HFF-Myc (cell line): Measurements from ENCODE around the gene PFKP.
A peak's percentile ranks its signal among the peaks of the same experiment; 100 is the strongest.

ENCODE experiments used
- DNase-seq: peaks from one replicate; pipeline ENCODE4 v3.0.0-alpha.2; 2011; ENCODE audit warnings: low read depth; ENCODE audit errors: extremely low read depth
- H3K4me3 ChIP-seq: replicated peaks from 2 replicates; pipeline ENCODE4 v1.5.1; 2011; ENCODE audit warnings: low read depth, mild to moderate bottlenecking, control low read depth, low read length
- TF ChIP-seq, protein P1 (sequence below): IDR thresholded peaks from 2 replicates; pipeline ENCODE4 v1.5.1; 2012; ENCODE audit warnings: mild to moderate bottlenecking, low read depth, low read length, control low read depth; ENCODE audit errors: missing control alignments

PFKP gene

DNA sequence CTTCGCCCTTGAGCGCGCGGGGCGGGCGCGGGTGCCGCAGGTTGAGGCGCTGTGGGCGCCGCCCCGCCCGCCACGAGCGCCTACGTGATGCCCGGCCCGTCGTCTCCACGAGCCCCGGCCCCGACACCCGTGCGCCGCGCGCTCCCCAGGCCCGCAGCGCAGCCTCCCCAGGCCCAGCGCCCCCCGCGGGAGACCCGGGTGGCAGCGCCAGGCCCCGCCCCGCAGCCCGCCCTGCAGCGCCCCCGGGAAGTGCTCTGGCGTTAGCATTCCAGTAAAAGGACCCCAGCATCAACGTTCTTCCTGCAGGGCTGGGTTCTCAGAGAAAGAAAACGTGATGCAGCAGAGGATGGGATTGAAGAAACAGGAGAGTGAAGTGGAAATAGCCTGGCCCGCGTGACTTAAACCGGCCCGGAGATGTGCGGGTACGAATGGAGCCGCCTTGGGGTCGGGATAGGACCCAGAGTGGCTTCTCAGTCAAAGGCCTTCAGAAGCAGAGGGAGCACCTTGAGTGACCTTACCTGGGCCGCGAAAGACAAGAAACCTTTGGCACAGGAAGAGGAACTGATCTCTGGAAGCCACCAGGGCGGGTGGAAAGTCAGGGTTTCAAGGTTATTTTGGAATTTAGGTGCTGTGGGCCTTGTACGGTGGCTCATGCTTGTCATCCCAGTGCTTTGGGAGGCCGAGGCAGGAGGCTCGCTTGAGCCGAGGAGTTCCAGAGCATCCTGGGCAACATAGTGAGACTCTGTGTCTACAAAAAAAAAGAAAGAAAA lies 1.8 kb downstream of the PFKP start:
- no peak for DNase-seq
- TF ChIP-seq, protein P1, sequence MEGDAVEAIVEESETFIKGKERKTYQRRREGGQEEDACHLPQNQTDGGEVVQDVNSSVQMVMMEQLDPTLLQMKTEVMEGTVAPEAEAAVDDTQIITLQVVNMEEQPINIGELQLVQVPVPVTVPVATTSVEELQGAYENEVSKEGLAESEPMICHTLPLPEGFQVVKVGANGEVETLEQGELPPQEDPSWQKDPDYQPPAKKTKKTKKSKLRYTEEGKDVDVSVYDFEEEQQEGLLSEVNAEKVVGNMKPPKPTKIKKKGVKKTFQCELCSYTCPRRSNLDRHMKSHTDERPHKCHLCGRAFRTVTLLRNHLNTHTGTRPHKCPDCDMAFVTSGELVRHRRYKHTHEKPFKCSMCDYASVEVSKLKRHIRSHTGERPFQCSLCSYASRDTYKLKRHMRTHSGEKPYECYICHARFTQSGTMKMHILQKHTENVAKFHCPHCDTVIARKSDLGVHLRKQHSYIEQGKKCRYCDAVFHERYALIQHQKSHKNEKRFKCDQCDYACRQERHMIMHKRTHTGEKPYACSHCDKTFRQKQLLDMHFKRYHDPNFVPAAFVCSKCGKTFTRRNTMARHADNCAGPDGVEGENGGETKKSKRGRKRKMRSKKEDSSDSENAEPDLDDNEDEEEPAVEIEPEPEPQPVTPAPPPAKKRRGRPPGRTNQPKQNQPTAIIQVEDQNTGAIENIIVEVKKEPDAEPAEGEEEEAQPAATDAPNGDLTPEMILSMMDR, result no peak
- H3K4me3 ChIP-seq, result peak overlapping the region; percentile 89

DNA sequence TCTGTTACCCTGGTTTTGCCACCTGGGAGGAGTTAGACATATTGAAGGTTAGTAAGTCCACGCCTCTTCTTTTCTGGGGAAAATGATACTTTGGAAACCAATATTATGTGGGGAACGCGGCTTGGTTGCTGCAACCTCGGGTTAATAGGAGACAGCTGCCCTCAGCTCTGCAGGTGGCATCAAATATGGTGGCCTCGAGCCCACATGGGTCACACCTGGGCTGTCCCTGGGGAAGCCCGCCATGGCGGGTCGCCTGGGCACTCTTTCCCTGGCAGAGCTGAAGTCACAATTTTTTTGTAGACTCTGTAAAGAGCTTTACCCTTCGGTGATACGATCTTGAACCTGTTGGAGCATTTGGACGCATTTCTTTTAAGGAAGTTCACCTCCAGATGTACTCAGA lies 2.5 kb downstream of the PFKP start:
- H3K4me3 ChIP-seq, result peak overlapping the region; percentile 89
- TF ChIP-seq, protein P1, result no peak

DNA sequence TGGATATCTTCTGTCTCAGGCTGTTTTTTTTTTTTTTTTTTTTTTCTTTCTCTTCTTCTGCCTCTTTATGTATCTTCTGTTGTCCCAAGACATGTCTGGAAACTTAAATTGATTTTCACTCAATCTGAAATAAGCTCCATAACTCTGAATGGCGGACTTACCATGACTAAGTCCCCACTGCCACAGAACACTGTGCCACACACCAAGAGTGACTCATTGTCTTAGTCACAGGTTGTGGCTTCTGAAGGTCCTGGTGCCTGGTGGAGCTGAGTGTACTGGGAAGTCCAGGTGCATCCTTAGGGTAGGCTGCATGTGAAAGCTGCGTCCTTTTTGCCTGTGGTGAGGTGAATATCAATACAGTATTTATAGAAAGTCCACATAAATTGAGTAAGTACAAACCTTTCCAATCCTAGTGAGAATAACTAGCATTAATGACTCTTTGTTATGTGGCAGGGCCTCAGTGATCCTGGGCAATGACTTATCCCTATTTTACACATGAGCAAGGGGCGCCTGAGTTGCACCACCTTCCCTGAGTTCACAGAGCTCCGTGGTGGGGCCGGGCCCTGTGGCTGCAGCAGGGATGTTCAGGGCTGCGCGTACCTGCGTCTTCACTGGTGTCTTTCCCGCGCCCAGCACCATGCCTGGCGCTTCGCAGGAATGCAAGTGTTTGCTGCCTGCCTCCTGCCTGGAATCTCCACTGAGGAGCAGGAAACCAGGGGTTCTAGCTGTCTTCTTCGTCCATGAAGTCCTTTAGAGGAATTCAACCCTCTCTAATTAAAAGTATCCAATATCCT lies 4.3 kb downstream of the PFKP start:
- H3K4me3 ChIP-seq, result no peak overlapping the region
- DNase-seq, result no peak
- TF ChIP-seq, protein P1, result no peak

More for the DNA sequence above, 2.5 kb downstream of the PFKP start:
- no peak for DNase-seq

DNA sequence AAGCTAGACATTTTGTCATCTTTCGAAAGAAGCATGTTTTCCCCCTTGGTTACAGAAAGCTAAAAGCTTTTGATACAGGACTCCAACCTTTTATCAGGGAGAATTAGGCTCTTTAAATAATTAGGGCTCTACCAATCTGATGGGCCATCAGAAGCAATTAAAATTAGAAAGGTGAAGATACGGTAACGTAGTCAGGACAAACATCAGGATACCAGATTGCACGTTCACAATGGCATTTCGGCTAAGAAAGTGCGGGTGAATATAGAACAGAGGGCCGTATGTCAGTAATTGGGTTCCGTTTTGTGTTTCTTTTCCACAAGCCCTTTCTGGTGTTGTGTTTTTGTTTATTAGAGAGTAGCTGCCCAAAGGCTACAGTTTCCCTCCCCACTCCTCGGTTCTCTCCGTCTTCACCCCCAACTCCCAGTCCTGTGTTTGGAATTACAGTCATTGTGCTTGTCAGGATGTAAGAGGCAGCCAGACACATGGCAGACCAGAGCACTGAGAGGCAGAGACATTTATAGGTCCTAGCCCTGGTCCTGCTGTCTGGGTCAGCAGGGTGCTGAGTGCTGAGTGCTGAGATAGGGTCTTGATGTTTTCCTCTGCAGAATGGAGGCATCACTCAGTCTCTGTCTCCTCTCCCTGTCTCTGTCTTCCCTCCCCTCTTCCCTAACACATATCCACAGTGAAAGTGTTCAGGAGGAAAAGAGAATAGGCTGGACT lies 5.5 kb downstream of the PFKP start:
- H3K4me3 ChIP-seq, result no peak overlapping the region
- no peak for DNase-seq
- TF ChIP-seq, protein P1, result no peak

DNA sequence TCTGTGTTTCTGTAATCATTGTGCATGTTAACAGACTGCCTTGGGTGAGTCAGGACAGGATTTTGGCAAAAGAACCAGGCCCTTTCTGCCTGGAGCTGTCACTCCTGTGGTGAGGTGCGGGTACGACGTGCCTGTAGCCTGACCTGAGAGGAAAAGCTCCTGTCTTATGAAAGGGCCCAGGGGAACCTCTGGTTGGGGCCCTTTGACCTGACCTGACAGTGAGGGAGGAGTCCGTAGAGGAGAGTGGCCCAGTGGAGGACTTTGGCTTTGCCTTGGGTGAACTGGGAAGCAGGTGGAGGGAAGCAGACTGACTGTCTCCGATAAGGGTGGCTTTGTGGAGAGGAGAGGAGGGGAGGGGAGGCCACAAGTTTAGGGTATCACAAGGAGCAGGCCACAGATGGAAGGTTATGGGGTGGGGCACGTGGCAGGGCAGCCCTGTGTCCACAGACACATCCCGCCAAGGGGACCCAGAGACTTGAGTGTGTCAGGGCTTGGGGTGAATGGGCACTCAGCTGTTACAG lies 6.9 kb downstream of the PFKP start:
- TF ChIP-seq, protein P1, result no peak
- H3K4me3 ChIP-seq, result no peak overlapping the region
- no peak for DNase-seq

DNA sequence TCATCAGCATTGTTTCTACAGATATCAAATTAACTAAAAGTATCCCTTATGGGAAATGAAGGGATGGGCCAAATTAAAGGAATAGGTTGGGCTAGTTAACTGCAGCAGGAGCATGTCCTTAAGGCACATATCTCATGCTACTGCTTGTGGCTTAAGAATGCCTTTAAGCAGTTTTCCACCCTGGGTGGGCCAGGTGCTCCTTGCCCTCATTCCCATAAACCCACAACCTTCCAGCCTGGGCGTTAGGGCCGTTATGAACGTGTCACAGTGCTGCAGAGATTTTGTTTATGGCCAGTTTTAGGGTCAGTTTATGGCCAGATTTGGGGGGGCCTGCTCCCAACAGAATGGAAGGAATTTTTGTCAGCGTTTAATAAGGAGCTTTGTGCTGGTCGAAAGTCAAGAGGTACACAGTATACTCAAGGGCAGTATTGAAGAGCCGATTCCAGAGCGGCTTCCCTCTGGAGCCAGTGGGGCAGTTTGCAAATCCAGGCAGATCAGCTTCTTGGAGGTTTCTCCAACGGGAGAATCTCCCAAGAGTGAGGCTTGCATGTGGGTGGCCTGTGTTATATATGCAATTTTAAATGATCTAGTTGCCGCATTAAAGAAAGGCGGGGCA lies 7.7 kb downstream of the PFKP start:
- no peak overlapping the region for H3K4me3 ChIP-seq
- TF ChIP-seq, protein P1, result no peak
- DNase-seq, result no peak
